NCI-H2171 treated with DMSO at 0.1 percent for 48 hours (cell line): ENCODE measurements around the gene RELA.

Experiments used
- DNase-seq: peaks from one replicate; lab custom pipeline; 2025; lab: John Stamatoyannopoulos, UW

Gene RELA

DNA sequence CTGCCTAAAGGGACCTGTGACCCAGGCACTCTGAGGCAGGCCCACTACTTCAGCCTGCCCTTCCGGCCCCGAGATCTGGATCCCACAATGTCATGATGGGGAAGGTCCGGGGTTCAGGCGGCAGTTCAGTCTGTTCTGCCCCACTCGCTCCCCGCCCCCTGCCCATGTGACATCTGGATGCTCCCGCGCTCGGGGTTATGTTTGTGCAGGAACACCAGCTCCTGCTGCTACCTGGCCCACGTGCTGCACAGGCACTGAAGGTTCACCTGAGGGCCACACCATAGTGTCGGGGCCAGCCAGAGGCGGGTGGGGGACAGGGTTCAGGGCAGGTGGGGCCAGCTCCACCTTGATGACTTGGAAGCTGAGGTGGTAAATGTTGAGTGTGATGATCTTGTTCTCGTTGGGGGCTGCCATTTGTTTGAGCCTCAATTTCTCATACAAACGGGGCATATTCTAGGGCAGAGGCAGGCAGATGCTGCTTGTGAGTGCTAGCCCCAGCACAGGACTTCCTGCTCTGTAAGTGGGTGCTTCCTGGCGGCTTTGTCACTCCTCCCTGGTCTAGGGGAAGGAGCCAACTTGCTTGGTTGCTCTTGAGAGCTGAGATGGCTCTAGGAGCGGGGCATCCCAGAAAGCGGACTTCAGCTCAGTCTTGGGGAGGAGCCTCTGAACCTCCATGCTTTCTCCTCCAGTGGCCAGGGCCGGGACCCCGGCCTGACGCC, 29.2 kb downstream of the RELA start:
- no peak for DNase-seq

DNA sequence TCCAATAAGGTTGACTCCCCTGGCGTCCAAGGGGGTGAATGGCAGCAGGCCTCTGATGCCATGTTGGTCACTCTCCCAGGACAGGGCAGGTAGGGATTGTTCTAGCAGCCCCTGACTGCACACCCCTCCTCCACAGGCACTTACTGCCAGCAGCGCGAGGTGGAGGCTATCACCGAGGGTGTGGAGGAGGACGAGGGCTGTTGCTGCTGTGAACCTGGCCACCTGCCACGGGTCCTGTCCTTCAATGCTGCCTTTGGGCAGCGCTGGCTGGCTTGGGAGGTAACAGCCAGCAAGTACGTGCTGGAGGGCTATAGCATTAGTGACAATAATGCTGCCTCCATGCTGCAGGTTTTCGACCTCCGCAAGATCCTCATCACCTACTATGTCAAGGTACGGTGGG, 32.5 kb downstream of the RELA start:
- DNase-seq = no peak

DNA sequence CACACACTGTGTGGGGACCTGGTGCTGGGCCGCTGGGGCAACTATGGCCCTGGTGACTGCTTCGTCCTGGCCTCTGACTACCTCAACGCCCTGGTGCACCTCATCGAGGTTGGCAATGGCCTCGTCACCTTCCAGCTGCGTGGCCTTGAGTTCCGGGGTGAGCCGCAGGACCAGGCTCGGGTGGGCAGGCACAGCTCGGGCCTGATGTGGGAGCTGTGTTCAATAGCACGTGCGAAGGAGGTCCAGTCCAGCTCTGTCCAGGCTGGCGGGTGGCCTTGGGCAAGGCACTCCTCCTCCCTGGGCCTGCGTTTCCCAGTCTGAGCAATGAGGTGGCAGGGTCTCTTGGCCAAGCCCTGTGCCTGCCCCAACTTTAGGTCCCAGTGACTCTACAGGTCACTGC, 33.1 kb downstream of the RELA start:
- DNase-seq = no peak

DNA sequence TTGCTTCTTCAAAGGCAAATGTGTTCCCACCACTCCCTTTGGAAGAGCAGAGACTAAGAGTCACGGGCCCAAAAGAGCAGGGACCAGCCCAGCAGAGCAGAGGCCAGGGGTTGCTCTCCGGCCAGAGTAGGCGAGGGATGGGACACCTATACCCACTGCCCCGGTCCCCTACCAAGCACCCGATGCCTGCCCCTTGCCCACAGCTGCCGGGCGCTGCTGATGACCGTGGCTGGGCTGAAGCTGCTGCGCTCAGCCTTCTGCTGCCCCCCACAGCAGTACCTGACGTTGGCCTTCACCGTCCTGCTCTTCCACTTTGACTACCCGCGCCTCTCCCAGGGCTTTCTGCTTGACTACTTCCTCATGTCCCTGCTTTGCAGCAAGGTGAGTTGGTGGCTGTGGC, 35.5 kb downstream of the RELA start:
- DNase-seq = no peak

DNA sequence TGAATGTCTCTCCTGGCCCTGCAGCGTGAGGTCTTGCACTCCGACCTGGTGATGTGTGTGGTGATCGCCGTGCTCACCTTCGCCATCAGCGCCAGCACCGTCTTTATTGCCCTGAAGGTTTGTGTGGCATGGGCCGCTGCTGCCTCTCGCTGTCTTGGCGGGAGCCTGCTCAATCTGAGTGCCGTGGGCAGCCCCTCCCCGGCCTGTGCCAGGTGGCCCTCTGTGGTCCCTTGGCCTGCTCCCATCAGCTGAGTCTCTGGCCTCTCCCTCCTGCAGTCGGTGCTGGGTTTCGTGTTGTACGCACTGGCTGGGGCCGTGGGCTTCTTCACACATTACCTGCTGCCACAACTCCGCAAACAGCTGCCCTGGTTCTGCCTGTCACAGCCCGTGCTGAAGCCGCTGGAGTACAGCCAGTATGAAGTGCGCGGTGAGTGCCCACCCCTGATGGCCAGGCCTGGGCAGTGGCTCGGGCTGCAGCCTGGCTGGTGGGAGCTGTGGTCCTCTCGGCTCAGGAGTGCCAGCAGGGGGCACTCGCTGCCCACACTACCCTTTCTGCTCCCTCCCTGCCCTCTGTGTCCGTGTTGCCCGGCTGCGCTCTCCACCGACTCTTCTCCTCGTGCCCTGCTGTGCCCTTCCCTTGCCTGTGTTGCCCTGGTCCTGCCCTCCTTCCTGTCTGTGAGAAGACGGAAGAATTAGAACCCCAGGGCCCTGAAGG, 36.9 kb downstream of the RELA start:
- DNase-seq = peak; percentile 21

DNA sequence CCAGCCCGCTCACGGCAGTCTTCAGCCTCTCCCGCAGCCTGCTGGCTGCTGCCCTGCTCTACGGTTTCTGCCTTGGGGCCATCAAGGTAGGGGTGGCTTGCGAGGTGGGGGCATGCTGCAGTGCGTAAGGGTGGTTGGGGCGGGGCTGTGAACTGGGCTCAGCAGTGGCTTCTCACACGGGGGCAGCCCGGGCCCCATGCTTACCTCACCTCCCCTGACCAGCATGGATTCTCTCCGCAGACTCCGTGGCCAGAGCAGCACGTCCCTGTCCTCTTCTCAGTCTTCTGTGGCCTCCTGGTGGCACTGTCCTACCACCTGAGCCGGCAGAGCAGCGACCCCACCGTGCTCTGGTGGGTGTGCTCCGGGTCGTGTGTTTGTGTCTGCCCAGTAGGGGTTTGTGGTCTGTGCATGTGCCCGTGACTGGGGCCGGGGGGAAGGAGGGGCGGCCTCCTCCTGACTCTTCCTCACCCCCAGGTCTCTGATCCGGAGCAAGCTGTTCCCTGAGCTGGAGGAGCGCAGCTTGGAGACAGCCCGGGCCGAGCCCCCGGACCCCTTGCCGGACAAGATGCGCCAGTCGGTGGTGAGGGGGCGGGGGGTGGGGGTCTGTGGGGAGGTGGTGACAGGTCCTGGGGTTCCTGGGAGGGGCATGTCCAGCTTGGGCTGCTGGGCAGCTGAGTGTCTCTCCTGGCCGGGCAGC, 37.6 kb downstream of the RELA start:
- no peak for DNase-seq

DNA sequence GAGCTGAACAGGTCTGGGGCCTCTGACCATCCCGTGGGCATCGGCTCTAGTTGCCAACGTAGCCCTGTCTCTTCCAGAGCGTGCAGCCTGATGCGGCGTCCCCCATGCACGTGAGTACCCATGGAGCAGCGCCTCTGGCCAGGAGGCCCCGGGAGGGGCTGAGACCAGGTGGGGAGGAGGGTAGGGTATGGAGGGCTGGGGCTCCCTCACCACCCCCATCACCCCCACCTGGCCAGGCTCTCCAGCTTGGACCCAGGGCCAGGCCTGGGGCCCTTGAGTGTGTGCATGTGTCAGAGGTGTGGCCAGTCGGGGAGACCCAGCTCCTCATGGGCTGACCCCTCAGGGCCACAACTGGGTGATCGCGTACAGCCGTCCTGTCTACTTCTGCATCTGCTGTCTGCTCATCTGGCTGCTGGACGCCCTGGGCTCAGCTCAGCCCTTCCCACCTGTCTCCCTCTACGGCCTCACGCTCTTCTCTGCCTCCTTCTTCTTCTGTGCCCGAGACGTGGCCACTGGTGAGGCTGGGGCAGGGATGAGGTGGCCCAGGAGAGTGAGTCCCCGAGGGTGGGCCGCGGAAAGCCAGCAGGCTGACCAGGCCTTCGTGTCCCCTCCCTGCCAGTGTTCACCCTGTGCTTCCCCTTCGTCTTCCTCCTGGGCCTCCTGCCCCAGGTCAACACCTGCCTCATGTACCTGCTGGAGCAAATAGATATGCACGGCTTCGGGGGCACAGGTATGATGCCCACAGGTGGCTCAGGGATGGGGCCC, 38.7 kb downstream of the RELA start:
- DNase-seq = no peak

DNA sequence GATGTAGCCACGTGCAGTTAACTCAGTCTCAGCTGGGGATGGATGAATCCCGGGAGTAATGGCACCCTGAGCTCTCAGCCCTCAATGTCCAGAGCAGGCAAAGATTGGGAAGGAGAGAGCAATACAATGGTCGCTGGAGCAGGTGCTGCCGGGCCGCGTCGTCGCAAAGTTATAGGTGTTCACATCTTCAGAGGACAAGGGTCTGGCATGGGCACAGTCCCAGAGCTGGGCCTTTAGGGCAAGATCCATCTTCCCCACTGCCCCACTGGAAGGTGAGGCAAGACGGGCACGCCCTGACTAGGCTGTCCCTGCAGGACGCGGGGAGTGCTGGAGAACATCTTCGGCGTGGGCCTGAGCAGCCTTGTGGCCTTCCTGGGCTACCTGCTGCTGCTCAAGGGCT, 39.5 kb downstream of the RELA start:
- no peak for DNase-seq

DNA sequence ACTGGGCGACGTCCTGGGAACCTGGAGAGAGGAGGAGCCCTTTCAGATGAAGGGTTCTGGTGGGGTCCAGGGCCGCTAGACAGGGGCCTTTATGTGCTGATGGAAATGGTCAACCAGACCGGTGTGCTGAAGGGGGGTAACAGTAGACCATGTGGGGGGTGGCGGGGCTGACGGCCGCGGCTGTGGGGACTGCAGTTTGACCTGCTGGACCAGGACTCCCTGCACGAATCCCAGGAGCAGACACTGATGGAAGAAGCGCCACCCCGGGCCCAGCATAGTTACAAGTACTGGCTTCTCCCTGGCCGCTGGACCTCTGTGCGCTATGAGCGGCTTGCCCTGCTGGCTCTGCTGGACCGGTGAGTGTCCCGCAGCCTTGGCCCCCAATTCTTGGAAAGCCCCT, 40.7 kb downstream of the RELA start:
- no peak for DNase-seq

DNA sequence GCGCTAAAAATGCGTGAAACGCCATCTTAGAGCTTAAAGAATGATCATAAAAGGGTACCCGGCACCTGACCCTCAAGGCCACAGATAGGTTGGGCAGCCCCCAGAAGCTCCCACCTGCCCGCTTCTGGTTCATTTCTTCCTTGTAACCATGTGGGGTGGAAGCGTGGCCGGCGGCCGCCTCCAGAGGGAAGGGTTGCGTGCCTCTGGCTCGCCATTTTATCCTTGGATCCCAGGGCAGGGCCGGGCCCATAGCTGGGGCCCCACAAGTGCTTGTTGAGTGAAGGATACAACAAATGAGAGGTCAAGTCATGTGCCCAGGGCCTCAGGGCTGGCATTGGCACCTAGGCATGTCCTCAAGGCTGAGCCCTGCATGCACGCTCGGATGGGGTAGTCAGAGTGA, 41.3 kb downstream of the RELA start:
- no peak for DNase-seq

DNA sequence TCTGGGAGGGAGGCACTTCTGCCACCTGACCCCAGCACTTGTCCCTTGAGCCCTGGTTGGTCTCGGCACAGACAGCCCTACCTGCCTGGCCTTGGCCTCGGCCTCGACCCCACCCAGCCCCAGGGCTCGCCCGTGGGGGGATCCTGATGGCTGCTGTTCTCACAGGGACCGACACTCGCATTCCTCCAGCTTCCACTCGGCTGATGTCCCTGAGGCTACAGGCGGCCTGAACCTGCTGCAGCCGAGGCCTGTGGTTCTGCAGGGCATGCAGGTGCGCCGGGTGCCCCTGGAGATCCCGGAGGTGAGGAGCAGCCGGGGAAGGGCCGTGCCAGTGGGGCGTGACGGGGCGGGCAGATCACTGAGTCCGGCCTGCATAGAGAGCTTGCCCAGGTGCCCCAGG, 42.0 kb downstream of the RELA start:
- DNase-seq = no peak

DNA sequence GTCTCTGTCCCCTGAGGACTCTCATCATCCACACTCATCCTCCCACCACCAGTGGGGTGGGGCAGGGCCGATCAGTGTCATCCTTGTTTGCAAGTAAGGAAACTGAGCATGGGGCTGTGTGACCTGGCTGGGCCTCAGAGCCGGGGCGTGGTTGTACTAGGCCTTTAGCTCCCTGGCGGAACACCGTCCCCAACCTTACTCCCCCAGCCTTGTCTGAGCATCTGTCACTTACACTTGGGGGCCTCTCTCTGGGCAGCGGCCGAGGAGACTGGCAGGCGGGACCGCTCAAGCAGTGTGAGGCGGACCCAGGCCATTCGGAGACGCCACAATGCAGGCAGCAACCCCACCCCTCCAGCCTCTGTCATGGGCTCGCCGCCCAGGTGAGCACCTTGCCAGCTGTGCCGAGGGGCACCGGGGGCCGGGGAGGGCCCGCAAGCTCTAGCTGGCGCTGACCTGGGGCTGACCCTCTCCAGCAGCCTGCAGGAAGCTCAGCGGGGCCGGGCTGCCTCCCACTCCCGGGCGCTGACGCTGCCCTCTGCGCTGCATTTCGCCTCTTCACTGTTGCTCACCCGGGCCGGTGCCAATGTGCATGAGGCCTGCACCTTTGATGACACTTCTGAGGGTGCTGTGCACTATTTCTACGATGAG, 43.3 kb downstream of the RELA start:
- no peak for DNase-seq

DNA sequence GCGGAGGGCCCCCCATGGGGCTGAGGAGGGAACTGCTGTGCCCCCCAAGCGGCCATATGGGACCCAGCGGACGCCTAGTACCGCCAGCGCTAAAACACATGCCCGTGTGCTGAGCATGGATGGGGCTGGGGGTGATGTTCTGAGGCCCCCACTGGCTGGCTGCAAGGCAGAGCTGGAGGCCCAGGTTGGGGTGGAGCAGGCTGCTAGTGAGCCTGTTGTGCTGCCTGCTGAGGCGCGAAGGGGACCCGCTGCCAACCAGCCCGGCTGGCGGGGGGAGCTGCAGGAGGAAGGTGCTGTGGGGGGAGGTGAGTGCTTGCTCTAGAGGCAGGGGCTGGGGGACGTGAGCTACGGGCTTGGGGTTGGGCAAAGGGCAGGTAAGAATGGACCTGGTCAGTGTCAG, 44.0 kb downstream of the RELA start:
- peak; percentile 61 for DNase-seq

DNA sequence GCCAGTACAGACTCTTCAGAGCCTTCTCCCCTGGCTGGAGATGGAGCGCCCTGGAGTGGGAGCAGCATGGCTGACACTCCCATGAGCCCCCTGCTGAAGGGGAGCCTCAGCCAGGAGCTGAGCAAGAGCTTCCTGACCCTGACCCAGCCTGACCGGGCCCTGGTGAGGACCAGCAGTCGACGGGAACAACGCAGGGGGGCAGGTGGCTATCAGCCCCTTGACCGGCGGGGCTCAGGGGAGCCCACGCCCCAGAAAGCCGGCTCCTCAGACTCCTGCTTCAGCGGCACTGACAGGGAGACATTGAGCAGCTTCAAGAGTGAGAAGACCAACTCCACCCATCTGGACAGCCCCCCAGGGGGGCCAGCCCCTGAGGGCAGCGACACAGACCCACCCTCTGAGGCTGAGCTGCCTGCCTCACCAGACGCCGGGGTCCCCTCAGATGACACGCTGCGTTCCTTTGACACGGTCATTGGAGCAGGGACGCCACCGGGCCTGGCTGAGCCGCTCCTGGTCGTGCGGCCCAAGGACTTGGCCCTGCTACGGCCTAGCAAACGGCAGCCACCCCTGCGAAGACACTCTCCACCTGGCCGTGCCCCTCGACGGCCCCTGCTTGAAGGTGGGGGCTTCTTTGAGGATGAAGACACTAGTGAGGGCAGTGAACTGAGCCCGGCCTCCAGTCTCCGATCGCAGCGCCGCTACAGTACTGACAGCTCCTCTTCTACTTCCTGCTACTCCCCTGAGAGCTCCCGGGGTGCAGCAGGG, 44.5 kb downstream of the RELA start:
- DNase-seq = no peak

DNA sequence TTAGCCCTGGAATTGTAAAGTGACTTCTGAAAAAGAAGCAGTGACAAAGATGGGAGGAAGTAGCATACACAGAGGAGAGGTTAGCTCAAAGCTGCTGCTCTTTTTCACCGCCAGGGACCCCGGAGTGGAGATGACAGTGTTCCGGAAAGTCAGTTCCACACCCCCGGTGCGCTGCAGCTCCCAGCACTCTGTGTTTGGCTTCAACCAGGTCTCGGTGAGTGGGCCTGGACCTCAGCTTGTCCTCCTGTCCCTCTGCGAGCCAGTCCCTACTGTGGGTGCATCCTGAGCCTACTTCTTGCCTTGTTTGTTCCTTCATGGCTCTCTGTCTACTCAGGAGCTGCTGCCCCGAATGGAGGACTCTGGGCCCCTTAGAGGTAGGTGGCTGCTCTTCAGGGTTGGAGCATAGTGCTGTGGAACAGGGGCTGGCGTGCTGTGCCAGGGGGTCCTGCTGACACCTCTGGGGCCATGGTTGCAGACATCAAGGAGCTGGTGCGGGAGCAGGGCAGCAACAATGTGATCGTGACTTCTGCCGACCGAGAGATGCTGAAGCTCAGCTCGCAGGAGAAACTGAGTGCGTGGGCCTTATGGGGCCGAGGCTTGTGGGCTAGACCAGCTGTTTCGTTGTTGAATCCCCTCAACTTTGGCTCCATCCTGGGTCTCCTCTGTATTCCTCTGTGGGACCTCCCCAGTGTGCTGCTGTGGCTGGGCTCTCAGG, 45.4 kb downstream of the RELA start:
- no peak for DNase-seq

DNA sequence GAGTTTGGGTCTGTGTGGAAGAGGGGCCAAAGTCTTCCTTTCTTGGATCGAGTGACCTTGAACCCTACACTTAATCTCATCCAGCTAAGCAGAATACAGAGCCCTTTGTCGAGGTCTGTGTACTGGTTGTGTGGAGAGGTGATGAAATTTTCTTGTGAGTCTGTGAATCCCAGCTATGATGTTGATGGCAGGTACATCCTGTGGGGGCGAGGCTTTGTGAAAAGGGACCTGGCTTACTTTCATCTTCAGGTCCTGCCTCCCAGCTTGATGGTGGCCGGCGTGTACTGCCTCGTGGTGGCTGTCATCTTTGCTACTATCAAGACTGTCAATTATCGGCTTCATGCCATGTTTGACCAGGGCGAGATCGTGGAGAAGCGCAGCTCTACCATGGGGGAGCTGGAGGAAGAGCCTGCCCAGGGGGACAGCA, 46.1 kb downstream of the RELA start:
- DNase-seq = no peak

DNA sequence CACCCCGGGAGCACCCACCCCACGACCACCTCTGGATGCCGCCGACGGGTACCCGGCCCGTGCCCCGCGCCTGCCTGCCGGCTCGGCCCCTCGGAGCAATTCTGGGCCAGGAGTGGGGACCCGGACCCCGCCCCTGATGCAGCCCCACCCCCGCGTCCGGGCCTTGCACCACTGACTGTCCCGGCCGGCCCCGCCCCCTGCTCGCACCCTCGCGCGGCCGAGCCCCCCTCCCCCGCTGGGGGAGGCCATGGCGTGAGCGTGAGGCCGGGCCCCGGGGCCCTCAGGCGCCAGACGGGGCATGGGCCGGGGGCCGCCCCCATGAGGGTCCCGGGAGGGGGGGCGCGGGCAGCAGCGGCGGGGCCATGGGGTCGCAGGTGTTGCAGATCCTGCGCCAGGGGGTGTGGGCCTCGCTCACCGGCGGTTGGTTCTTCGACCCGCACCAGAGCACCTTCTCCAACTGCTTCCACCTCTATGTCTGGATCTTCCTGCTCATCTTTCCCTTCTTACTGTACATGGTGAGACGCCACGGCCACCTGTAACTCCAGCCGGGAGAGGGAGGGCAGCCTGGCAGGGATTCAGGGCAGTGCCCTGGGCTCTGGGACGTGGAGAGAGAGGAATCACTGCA, 46.7 kb downstream of the RELA start:
- DNase-seq = peak; percentile 45

DNA sequence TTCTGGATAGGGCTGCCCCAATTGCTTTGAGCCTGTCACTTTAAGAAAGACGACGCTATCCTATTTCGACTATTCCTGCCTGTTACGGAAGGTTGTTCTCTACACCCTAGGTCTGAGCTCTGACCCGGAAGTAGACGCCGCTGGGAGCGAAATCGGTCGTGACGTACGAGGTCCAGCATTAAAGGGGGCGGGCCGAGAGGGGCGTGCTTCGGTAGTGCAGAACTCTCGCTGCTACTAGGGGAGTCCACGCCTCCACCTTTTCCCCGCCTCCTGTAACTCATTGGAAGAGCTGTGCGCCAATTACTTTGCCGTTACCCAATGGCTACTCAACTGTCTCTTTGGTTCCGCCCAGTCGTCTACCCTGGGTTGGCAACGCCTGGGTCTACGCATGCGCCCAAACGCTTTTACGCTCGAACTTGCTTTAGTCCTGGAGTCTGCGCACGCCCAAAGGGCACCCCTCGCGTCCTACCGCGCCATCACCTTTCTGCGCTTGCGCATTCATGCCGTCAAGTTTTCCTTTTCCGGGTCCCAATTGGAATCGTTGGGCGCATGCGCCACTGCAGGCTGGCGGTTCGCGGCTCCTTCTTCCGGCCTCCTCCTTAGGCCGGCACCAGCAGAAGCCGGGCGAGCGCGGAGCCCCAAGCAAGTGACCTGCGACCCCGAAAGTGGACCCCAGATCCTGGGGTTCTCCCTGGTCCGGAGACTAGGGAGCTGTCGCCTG, 47.3 kb downstream of the RELA start, which contains the start of gene PCNX3:
Gene PCNX3 (plus strand): TSS at position 548 of the 721 bp plus-strand sequence. CDS start 536 bp downstream, outside the sequence.
- peak; percentile 100 for DNase-seq
